AG04450 (cell line): Measurements from ENCODE around the gene KCNIP3. TPM values are rescaled to one million over a fixed set of nuclear protein-coding genes. Genes with fewer than 3 reads are reported as not detected.

Experiments used
- CTCF ChIA-PET: fragments of 300-600, 350-600 bp; formaldehyde crosslinking; extraction: SDS; loops from one replicate; lab custom pipeline; 2022; ENCODE audit warnings: antibody characterized with exemption, inconsistent platforms; lab: Charles Lee
- POLR2A ChIA-PET: fragments of 350-600 bp; formaldehyde crosslinking; extraction: SDS; loops from one replicate; lab custom pipeline; 2021; ENCODE audit warnings: antibody characterized with exemption, inconsistent platforms; lab: Yijun Ruan, JAX
- DNase-seq: peaks from one replicate; pipeline ENCODE4 v3.0.0-alpha.2; 2011; ENCODE audit warnings: low read depth, low spot score
- H3K27ac ChIP-seq: one replicate; pipeline ENCODE4 v1.5.1; 2012; ENCODE audit warnings: low read depth, low read length, control low read depth
- H3K27me3 ChIP-seq: one replicate; pipeline ENCODE4 v1.6.0; 2012; ENCODE audit warnings: low read length; ENCODE audit not compliant: control insufficient read depth, insufficient read depth
- H3K4me3 ChIP-seq: 2 replicates; pipeline ENCODE4 v1.5.1; 2011; ENCODE audit warnings: mild to moderate bottlenecking, low read depth, low read length, control low read depth
- H3K9me3 ChIP-seq: 2 replicates; pipeline ENCODE4 v1.5.1; 2012; ENCODE audit warnings: low read length; ENCODE audit not compliant: control insufficient read depth, insufficient read depth
- polyA plus RNA-seq: library from polyadenylated mRNA; depleted of rRNA; stranded (reverse); fragments of >200 nt; gene quantifications from 2 replicates; pipeline ENCODE4 v1.2.3, GENCODE V29; 2011
- TF ChIP-seq, protein P1 (sequence below): IDR thresholded peaks from 2 replicates; pipeline ENCODE4 v1.5.1; 2011; ENCODE audit warnings: low read depth, low read length, control low read depth, inconsistent platforms

KCNIP3 gene
- polyA plus RNA-seq, 1 experiment: 0.12 TPM

DNA sequence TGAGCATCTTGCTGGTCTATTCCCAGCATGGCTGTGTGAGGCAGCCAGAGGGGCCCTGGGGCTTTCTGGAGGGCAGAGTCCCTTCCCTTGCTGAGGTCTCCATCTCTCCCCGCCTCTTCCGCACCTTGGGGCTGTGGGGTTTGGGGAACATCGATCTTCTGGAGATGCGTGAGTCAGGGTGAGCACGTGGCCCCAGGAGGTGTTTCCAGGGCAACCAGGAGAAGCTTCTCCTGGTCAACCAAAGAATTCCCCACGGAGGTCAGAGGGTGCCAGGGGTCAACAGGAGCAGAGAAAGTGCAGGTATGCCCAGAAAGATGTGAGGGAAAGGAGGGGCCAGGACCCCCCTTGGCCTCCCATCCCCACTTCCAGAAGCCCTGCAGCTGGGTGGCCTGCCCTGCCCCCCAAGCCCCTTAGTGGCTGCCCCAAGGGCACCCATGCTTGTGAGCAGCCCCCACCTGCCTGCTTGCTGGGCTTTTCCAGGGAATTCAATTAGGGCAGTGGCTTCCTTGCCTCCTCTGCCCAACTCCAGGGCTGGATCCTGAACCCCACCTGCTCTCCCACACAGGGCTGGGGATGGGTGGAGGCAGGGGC, 25.7 kb upstream of the KCNIP3 start:
- H3K9me3 ChIP-seq: peaks cover 28% of the 10 kb centered on the region
- DNase-seq: no peak
- H3K4me3 ChIP-seq: no peak overlapping the region
- POLR2A ChIA-PET: no interaction called here
- no peak overlapping the region for H3K27ac ChIP-seq
- no peaks in the 10 kb centered on the region for H3K27me3 ChIP-seq
- CTCF ChIA-PET: no interaction called here
- TF ChIP-seq, protein P1, sequence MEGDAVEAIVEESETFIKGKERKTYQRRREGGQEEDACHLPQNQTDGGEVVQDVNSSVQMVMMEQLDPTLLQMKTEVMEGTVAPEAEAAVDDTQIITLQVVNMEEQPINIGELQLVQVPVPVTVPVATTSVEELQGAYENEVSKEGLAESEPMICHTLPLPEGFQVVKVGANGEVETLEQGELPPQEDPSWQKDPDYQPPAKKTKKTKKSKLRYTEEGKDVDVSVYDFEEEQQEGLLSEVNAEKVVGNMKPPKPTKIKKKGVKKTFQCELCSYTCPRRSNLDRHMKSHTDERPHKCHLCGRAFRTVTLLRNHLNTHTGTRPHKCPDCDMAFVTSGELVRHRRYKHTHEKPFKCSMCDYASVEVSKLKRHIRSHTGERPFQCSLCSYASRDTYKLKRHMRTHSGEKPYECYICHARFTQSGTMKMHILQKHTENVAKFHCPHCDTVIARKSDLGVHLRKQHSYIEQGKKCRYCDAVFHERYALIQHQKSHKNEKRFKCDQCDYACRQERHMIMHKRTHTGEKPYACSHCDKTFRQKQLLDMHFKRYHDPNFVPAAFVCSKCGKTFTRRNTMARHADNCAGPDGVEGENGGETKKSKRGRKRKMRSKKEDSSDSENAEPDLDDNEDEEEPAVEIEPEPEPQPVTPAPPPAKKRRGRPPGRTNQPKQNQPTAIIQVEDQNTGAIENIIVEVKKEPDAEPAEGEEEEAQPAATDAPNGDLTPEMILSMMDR: no peak

DNA sequence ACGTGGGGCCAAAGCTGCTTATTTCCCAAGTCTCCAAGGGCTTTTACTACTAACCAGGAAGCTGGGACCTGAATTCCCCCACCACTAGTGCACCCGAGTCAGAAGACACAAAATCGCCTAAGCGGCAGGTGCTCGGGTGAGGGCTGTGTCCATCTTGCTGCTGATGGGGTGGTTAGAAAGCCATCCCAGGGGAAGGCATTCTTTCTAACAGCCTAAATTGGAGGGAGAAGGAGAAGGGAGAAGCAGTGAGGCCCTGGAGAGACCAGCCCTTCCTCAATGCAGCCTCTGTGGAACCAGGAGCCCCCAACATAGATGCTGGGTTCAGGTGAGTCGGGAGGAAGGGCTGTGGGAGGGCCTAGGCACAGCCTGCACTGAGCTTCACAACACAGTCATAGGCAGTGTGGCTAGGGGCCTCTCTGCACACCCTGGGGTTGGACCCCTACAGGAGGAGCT, 24.8 kb upstream of the KCNIP3 start:
- CTCF ChIA-PET: no interaction called here
- Histone ChIP-seq H3K27me3 (no peaks in the 10 kb centered on the region), H3K4me3 (no peak overlapping the region), H3K9me3 (peaks cover 36% of the 10 kb centered on the region), H3K27ac (no peak overlapping the region)
- DNase-seq: no peak
- POLR2A ChIA-PET: no interaction called here
- TF ChIP-seq, protein P1: no peak

GRCh38 chr2:95272781-95273180, 24.4 kb upstream of the KCNIP3 start:
- peaks cover 41% of the 10 kb centered on the region for H3K9me3 ChIP-seq
- ChIA-PET CTCF (no interaction called here), POLR2A (no interaction called here)
- no peaks in the 10 kb centered on the region for H3K27me3 ChIP-seq
- TF ChIP-seq, protein P1: no peak
- H3K27ac ChIP-seq: no peak overlapping the region
- no peak for DNase-seq
- no peak overlapping the region for H3K4me3 ChIP-seq

- POLR2A ChIA-PET: no interaction called here
- TF ChIP-seq, protein P1: no peak
- peaks cover 50% of the 10 kb centered on the region for H3K9me3 ChIP-seq
- DNase-seq: no peak
- no peak overlapping the region for H3K4me3 ChIP-seq
- no peak overlapping the region for H3K27ac ChIP-seq
- CTCF ChIA-PET: no interaction called here
- H3K27me3 ChIP-seq: no peaks in the 10 kb centered on the region
These were observed 23.4 kb upstream of the KCNIP3 start for GRCh38 chr2:95273566-95274290.

DNA sequence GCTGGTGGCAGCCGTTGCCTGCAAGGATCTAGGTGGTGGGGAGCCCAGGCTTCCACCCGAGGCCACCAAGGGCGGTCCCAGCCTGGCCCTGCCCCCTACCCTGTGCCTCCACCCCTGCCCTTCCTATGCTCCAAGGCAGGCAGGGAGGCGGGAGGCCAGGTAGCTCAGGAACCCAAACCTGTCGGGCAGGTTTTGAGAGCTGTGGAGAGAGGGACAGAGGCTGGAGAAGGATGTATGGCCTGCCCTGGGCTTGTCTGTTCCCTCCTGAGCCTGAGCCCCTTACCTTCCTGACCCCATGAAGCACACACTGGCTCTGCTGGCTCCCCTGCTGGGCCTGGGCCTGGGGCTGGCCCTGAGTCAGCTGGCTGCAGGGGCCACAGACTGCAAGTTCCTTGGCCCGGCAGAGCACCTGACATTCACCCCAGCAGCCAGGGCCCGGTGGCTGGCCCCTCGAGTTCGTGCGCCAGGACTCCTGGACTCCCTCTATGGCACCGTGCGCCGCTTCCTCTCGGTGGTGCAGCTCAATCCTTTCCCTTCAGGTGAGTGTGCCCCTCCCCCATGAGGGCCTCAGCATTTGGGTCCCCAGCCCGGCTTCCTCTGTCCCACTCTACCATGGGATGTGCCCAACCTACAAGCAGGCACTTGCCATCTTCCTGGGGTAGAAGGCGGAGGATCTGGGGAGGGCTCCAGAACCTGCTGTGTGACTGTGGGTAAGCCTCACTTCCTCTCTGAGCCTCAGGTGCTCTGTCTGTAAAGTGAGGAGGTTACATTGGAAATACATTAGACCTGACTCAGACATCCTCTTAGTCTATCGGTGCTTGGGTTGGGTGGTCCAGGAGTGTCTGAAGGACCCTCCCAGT, 22.6 kb upstream of the KCNIP3 start, which contains the start of gene PROM2:
PROM2 (plus strand) TSS at position 159 of the 860 bp plus-strand sequence; CDS start at position 296, 137 bp downstream.
- ChIA-PET CTCF (no interaction called here), POLR2A (no interaction called here)
- no peak within 1 kb of the TSS for H3K4me3 ChIP-seq
- H3K27me3 ChIP-seq: no peaks in the 10 kb centered on the region
- TF ChIP-seq, protein P1: no peak
- peaks cover 55% of the 10 kb centered on the region for H3K9me3 ChIP-seq
- DNase-seq: no peak
- no peak within 1 kb of the TSS for H3K27ac ChIP-seq
